SK-N-SH (cell line): Measurements from ENCODE around the gene RBP5.

Experiments used
- CTCF ChIP-seq: fragments of 200-600 bp; sonication (generic); IDR thresholded peaks from 2 replicates; pipeline ENCODE4 v1.6.1; 2017; ENCODE audit warnings: antibody characterized with exemption, mild to moderate bottlenecking, moderate library complexity
- JUND ChIP-seq: IDR thresholded peaks from 2 replicates; pipeline ENCODE4 v1.4.0; 2012
- NRF1 ChIP-seq: IDR thresholded peaks from 2 replicates; pipeline ENCODE4 v1.6.1; 2012; ENCODE audit warnings: low read depth, mild to moderate bottlenecking, low read length
- YY1 ChIP-seq: IDR thresholded peaks from 2 replicates; pipeline ENCODE4 v1.4.0; 2012; ENCODE audit warnings: low read depth, mild to moderate bottlenecking

GRCh38 chr12:7099290-7099996 lies 29.2 kb downstream of the RBP5 start:
- TF ChIP-seq JUND (no peak), NRF1 (no peak), CTCF (no peak), YY1 (no peak)
